Liver (tissue), 9 donors: Measurements from ENCODE around the gene TEX44. TPM values are rescaled to one million over a fixed set of nuclear protein-coding genes. Genes with fewer than 3 reads are reported as not detected.

ENCODE experiments used
- DNase-seq: peaks from one replicate; pipeline ENCODE4 v3.0.0-alpha.2; 2017; ENCODE audit warnings: low spot score
- H3K27ac ChIP-seq, 2 donors: one replicate each; pipeline ENCODE4 v1.7.0; 2013; ENCODE audit warnings: inconsistent platforms in 2 of 2, low read length in 2 of 2, control low read depth in 1 of 2, low read depth in 1 of 2, mild to moderate bottlenecking in 1 of 2
- H3K27me3 ChIP-seq, 4 donors: one replicate each; pipeline versions ENCODE4 v1.6.1 to v1.7.0; 2013; ENCODE audit warnings: low read length in 3 of 4, inconsistent platforms in 1 of 4, mild to moderate bottlenecking in 1 of 4, moderate library complexity in 1 of 4; ENCODE audit not compliant: control insufficient read depth in 4 of 4, insufficient read depth in 4 of 4
- H3K36me3 ChIP-seq, 4 donors: one replicate each; pipeline versions ENCODE4 v1.6.1 to v1.7.0; 2013; ENCODE audit warnings: low read length in 3 of 4, mild to moderate bottlenecking in 3 of 4, low read depth in 1 of 4, moderate library complexity in 1 of 4; ENCODE audit not compliant: control insufficient read depth in 4 of 4, insufficient read depth in 3 of 4
- H3K4me1 ChIP-seq, 4 donors: one replicate each; pipeline versions ENCODE4 v1.6.1 to v1.7.0; 2013; ENCODE audit warnings: low read length in 3 of 4, mild to moderate bottlenecking in 3 of 4, moderate library complexity in 1 of 4; ENCODE audit not compliant: control insufficient read depth in 4 of 4, insufficient read depth in 4 of 4
- H3K4me3 ChIP-seq, 3 donors: one replicate each; pipeline versions ENCODE4 v1.6.1 to v1.7.0; 2013; ENCODE audit warnings: low read length in 3 of 3, control low read depth in 1 of 3, low read depth in 1 of 3, mild to moderate bottlenecking in 1 of 3
- H3K9ac ChIP-seq, 2 donors: one replicate each; pipeline ENCODE4 v1.7.0; 2013; ENCODE audit warnings: low read length in 2 of 2, mild to moderate bottlenecking in 2 of 2, moderate library complexity in 2 of 2, control low read depth in 1 of 2, low read depth in 1 of 2
- H3K9me3 ChIP-seq, 4 donors: one replicate each; pipeline versions ENCODE4 v1.6.1 to v1.7.0; 2013; ENCODE audit warnings: low read length in 3 of 4; ENCODE audit not compliant: control insufficient read depth in 4 of 4
- ATF3 ChIP-seq: IDR thresholded peaks from 2 replicates; pipeline ENCODE4 v1.6.1; 2016; ENCODE audit warnings: antibody characterized with exemption
- CTCF ChIP-seq: fragments of 150-350 bp; IDR thresholded peaks from 2 replicates; pipeline ENCODE4 v1.5.1; 2017; ENCODE audit warnings: improper control_type of control experiment, low read depth, low read length; ENCODE audit not compliant: missing input control
- EGR1 ChIP-seq, 2 donors: IDR thresholded peaks; 2 replicates each; pipeline ENCODE4 v1.6.1; 2016 to 2018; ENCODE audit warnings: antibody characterized with exemption in 2 of 2, low read depth in 2 of 2
- HNF4A ChIP-seq, 2 donors: conservative IDR thresholded peaks; 2 replicates each; pipeline ENCODE4 v1.6.1; 2016; ENCODE audit warnings: antibody characterized with exemption in 2 of 2, mild to moderate bottlenecking in 2 of 2
- JUND ChIP-seq, 2 donors: IDR thresholded peaks; 2 replicates each; pipeline ENCODE4 v1.6.1; 2016; ENCODE audit warnings: antibody characterized with exemption in 2 of 2
- MAX ChIP-seq: IDR thresholded peaks from 2 replicates; pipeline ENCODE4 v1.6.1; 2016; ENCODE audit warnings: antibody characterized with exemption
- REST ChIP-seq: IDR thresholded peaks from 2 replicates; pipeline ENCODE4 v1.6.1; 2016; ENCODE audit warnings: antibody characterized with exemption, mild to moderate bottlenecking
- SP1 ChIP-seq: IDR thresholded peaks from 2 replicates; pipeline ENCODE4 v1.6.1; 2018; ENCODE audit warnings: antibody characterized with exemption, mild to moderate bottlenecking
- TAF1 ChIP-seq: conservative IDR thresholded peaks from 2 replicates; pipeline ENCODE4 v1.6.1; 2016; ENCODE audit warnings: antibody characterized with exemption, mild to moderate bottlenecking
- whole genome bisulfite sequencing: extraction: QIAGEN DNeasy Blood & Tissue Kit; methylation state at CpG from one replicate; pipeline ENCODE4 v1.1.7; 2013; 5-methylcytosine and 5-hydroxymethylcytosine counted together
- polyA plus RNA-seq, 2 donors: library from polyadenylated mRNA; stranded (reverse) in 1 of 2; unstranded in 1 of 2; fragments of 200-250 nt in 1 of 2; fragments of >200 nt in 1 of 2; fragmentation: Nextera tagmentation in 1 of 2; extraction: Ambion mirVana in 1 of 2; gene quantifications; one replicate each; pipeline versions ENCODE4 v1.2.1 to v1.2.3, GENCODE V29; 2013 to 2015
- total RNA-seq, 2 donors: library from RNA; depleted of rRNA; stranded (reverse); fragments of >200 nt; gene quantifications; one replicate each; pipeline ENCODE4 v1.2.3, GENCODE V29; 2014
- donor health status: healthy.
- donor health status: healthy.
- donor health status: healthy.
- donor health status: healthy.
- donor health status: healthy.

The TEX44 gene
- total and polyA plus RNA-seq, 4 donors, result not detected

- H3K4me1 ChIP-seq, result peaks cover 0 to 5% (median 4%) of the 10 kb centered on the region in 4 donors
- peak overlapping the region; percentile 73 to 87 for H3K27ac ChIP-seq
- H3K9ac ChIP-seq, result peak overlapping the region; percentile 5 to 15
- no peaks in the 10 kb centered on the region for H3K9me3 ChIP-seq
- no peaks in the 10 kb centered on the region for H3K36me3 ChIP-seq
- peak overlapping the region in 2 of 3 donors; percentile 27 to 59 for H3K4me3 ChIP-seq
- 16% methylated on average over 40 of the region's 40 CpGs for WGBS
- no peak for DNase-seq
- no peaks in the 10 kb centered on the region for H3K27me3 ChIP-seq
- TF ChIP-seq CTCF, result no peak
- TF ChIP-seq TAF1, result no peak
These were observed 11.5 kb downstream of the TEX44 start for GRCh38 chr2:231604101-231604684.

GRCh38 chr2:231604685-231605606, 12.3 kb downstream of the TEX44 start:
- DNase-seq, result peak; percentile 93
- peak overlapping the region; percentile 73 to 87 for H3K27ac ChIP-seq
- H3K27me3 ChIP-seq, result no peaks in the 10 kb centered on the region
- peak overlapping the region in 1 of 2 donors; percentile 24 for H3K9ac ChIP-seq
- H3K9me3 ChIP-seq, result no peaks in the 10 kb centered on the region
- WGBS, result 19% methylated on average over 54 of the region's 54 CpGs
- TF ChIP-seq REST (no peak), HNF4A (conservative IDR thresholded peaks at IDR 0.05) (no peak), SP1 (peak; percentile 43), TAF1 (no peak), EGR1 (IDR thresholded peaks at IDR 0.05; ENCODE audit: low read depth in 2 of 2) (no peak)
- peak overlapping the region in 1 of 3 donors; percentile 59 for H3K4me3 ChIP-seq
- H3K4me1 ChIP-seq, result peaks cover 0 to 5% (median 4%) of the 10 kb centered on the region in 4 donors
- H3K36me3 ChIP-seq, result no peaks in the 10 kb centered on the region

GRCh38 chr2:231605607-231606091, 13.0 kb downstream of the TEX44 start:
- peaks cover 0 to 5% (median 4%) of the 10 kb centered on the region in 4 donors for H3K4me1 ChIP-seq
- TF ChIP-seq MAX (no peak), TAF1 (no peak), JUND (IDR thresholded peaks at IDR 0.05) (no peak), ATF3 (no peak)
- no peak overlapping the region for H3K9ac ChIP-seq
- no peaks in the 10 kb centered on the region for H3K27me3 ChIP-seq
- H3K27ac ChIP-seq, result peak overlapping the region; percentile 62 to 72
- H3K36me3 ChIP-seq, result no peaks in the 10 kb centered on the region
- no peak for DNase-seq
- no peak overlapping the region for H3K4me3 ChIP-seq
- WGBS, result 89% methylated on average over 7 of the region's 7 CpGs
- no peaks in the 10 kb centered on the region for H3K9me3 ChIP-seq
